DOHH2 (cell line): ENCODE data around the gene LRRC70.

Source experiments
- CTCF ChIP-seq: fragments of 200-600 bp; sonication (generic); IDR thresholded peaks from one replicate; pipeline ENCODE4 v1.5.1; 2014; ENCODE audit warnings: antibody characterized with exemption, mild to moderate bottlenecking, low read depth, low read length; ENCODE audit not compliant: poor library complexity, severe bottlenecking
- EZH2phosphoT487 ChIP-seq: fragments of 200-600 bp; sonication (generic); IDR thresholded peaks from 2 replicates; pipeline ENCODE4 v1.6.1; 2017; ENCODE audit warnings: borderline replicate concordance, mild to moderate bottlenecking, antibody characterized with exemption, low read length, moderate library complexity, mixed read lengths

GRCh38 chr5:62577488-62577887 lies 1.1 kb upstream of the LRRC70 start:
- TF ChIP-seq CTCF, result no peak
- TF ChIP-seq EZH2phosphoT487, result no peak
